Astrocyte (in vitro differentiated cells and primary cell): Measurements from ENCODE around the gene GXYLT2.

Source experiments
- CTCF ChIP-seq: IDR thresholded peaks from 2 replicates; pipeline ENCODE4 v1.5.1; 2011; ENCODE audit warnings: low read depth, mild to moderate bottlenecking, inconsistent platforms, low read length, moderate library complexity; ENCODE audit not compliant: insufficient read depth
- EZH2 ChIP-seq: IDR thresholded peaks from 2 replicates; pipeline ENCODE4 v1.6.1; 2012; ENCODE audit warnings: mild to moderate bottlenecking, low read length, inconsistent platforms; ENCODE audit not compliant: insufficient read depth

- TF ChIP-seq CTCF (no peak), EZH2 (no peak)
Measured at GRCh38 chr3:72944696-72945095, 56.9 kb downstream of the GXYLT2 start.
